Body of pancreas (tissue), 4 donors: ENCODE data around the gene SGMS1. TPM values are rescaled to one million over a fixed set of nuclear protein-coding genes. Genes with fewer than 3 reads are reported as not detected.

Experiments
- ATAC-seq: fragments of 150-250 bp; one replicate; pipeline ENCODE4 v1.9.1; 2016
- DNase-seq, 4 donors: peaks; one replicate each; pipeline ENCODE4 v3.0.0-alpha.2; 2019
- H3K27ac ChIP-seq, 4 donors: fragments of 200-600 bp; sonication (generic); 1 replicate in 3 of 4; 2 replicates in 1 of 4; pipeline versions ENCODE4 v1.5.1 to v1.6.1; 2016 to 2019; ENCODE audit warnings: mild to moderate bottlenecking in 1 of 4, mixed read lengths in 1 of 4, moderate library complexity in 1 of 4
- H3K27me3 ChIP-seq, 2 donors: fragments of 200-600 bp; sonication (generic); one replicate each; pipeline ENCODE4 v1.6.0; 2016; ENCODE audit warnings: mild to moderate bottlenecking in 1 of 2
- H3K36me3 ChIP-seq, 2 donors: fragments of 200-600 bp; sonication (generic); replicated peaks in 1 of 2; 2 replicates each; pipeline ENCODE4 v1.5.1; 2016; ENCODE audit warnings: low read depth in 2 of 2; ENCODE audit not compliant: insufficient read depth in 1 of 2
- H3K4me1 ChIP-seq: fragments of 200-600 bp; sonication (generic); one replicate; pipeline ENCODE4 v1.6.0; 2016
- H3K4me3 ChIP-seq, 2 donors: fragments of 200-600 bp; sonication (generic); 1 replicate in 1 of 2; 2 replicates in 1 of 2; pipeline ENCODE4 v1.5.1; 2016 to 2019
- H3K9me3 ChIP-seq, 3 donors: fragments of 200-600 bp; sonication (generic); 1 replicate in 2 of 3; 2 replicates in 1 of 3; pipeline ENCODE4 v1.5.1; 2016
- CTCF ChIP-seq, 7 experiments: fragments of 450-650 bp in 4 of 7; fragments of 200-600 bp in 3 of 7; sonication (generic) in 3 of 7; IDR thresholded peaks; one replicate each; pipeline ENCODE4 v1.5.1; 2016 to 2019; ENCODE audit warnings: antibody characterized with exemption in 7 of 7
- POLR2A ChIP-seq, 3 donors: fragments of 450-650 bp; IDR thresholded peaks; one replicate each; pipeline ENCODE4 v1.6.1; 2016; ENCODE audit warnings: antibody characterized with exemption in 3 of 3, mild to moderate bottlenecking in 2 of 3
- WGBS, 2 donors: methylation state at CpG; one replicate each; pipeline ENCODE4 v1.1.5; 2017; 5-methylcytosine and 5-hydroxymethylcytosine counted together
- intact Hi-C: fragments of 100-400 bp; cut with DNase I; formaldehyde crosslinking; loops from one replicate; pipeline ENCODE4 v1.15.1; 2023
- total RNA-seq, 2 donors: library from RNA; depleted of rRNA; stranded (reverse); fragments of >200 nt; gene quantifications; one replicate each; pipeline ENCODE4 v1.1.0, GENCODE V29; 2016

The SGMS1 gene
- total RNA-seq, 2 donors from 2014 or later = 46.2 to 68.9 TPM

- Histone ChIP-seq H3K27me3 (no peaks in the 10 kb centered on the region), H3K27ac (no peak overlapping the region), H3K4me3 (no peak overlapping the region), H3K36me3 (no peaks in the 10 kb centered on the region), H3K9me3 (no peaks in the 10 kb centered on the region), H3K4me1 (peaks cover 12% of the 10 kb centered on the region)
- WGBS, 2 donors = 65 to 75% methylated on average over 3 of the region's 3 CpGs
- DNase-seq = no peak
- no peak for TF ChIP-seq POLR2A (IDR thresholded peaks at IDR 0.05)
- TF ChIP-seq CTCF (IDR thresholded peaks at IDR 0.05) = no peak
- ATAC-seq = no peak
- intact Hi-C loops = no loop called here
Measured at GRCh38 chr10:50381642-50382041, 242.1 kb downstream of the SGMS1 start.

- TF ChIP-seq POLR2A (IDR thresholded peaks at IDR 0.05) = no peak
- no peak for TF ChIP-seq CTCF (IDR thresholded peaks at IDR 0.05)
- Histone ChIP-seq H3K4me1 (peaks cover 3% of the 10 kb centered on the region), H3K27ac (no peak overlapping the region), H3K4me3 (no peak overlapping the region), H3K9me3 (no peaks in the 10 kb centered on the region), H3K27me3 (no peaks in the 10 kb centered on the region), H3K36me3 (no peaks in the 10 kb centered on the region)
- DNase-seq (no peak), ATAC-seq (no peak)
- WGBS, 2 donors = 48 to 50% methylated on average over 2 of the region's 2 CpGs
- intact Hi-C loops = no loop called here
Measured at GRCh38 chr10:50379616-50380015, 244.1 kb downstream of the SGMS1 start.

GRCh38 chr10:50375745-50376144, 248.0 kb downstream of the SGMS1 start:
- Histone ChIP-seq H3K4me3 (no peak overlapping the region), H3K4me1 (peaks cover 3% of the 10 kb centered on the region), H3K27ac (no peak overlapping the region), H3K9me3 (no peaks in the 10 kb centered on the region), H3K36me3 (no peaks in the 10 kb centered on the region), H3K27me3 (no peaks in the 10 kb centered on the region)
- intact Hi-C loops = no loop called here
- TF ChIP-seq POLR2A (IDR thresholded peaks at IDR 0.05) = no peak
- TF ChIP-seq CTCF (IDR thresholded peaks at IDR 0.05) = no peak
- 94 to 98% methylated on average over 2 of the region's 2 CpGs for WGBS, 2 donors
- ATAC-seq = no peak
- DNase-seq = no peak

- intact Hi-C loops = no loop called here
- no peak for ATAC-seq
- no peak for DNase-seq
Measured at GRCh38 chr10:50375051-50375452, 248.7 kb downstream of the SGMS1 start.

More at GRCh38 chr10:50375051-50375452, 248.7 kb downstream of the SGMS1 start:
- Histone ChIP-seq H3K4me3 (no peak overlapping the region), H3K36me3 (no peaks in the 10 kb centered on the region), H3K27me3 (no peaks in the 10 kb centered on the region), H3K27ac (no peak overlapping the region), H3K4me1 (peaks cover 3% of the 10 kb centered on the region), H3K9me3 (no peaks in the 10 kb centered on the region)
- TF ChIP-seq CTCF (IDR thresholded peaks at IDR 0.05) (no peak), POLR2A (IDR thresholded peaks at IDR 0.05) (no peak)
